ENCODE results near the gene SLC4A1AP.
A peak's percentile ranks its signal among the peaks of the same experiment; 100 is the strongest.

SLC4A1AP gene

GRCh38 chr2:27704342-27704876 is 40.7 kb downstream of the SLC4A1AP start:
- no peak for DNase-seq (ENCODE audit: low spot score)

- DNase-seq (ENCODE audit: low spot score) = no peak
Measured at GRCh38 chr2:27705851-27706622, 42.3 kb downstream of the SLC4A1AP start.

GRCh38 chr2:27707462-27708256 is 44.0 kb downstream of the SLC4A1AP start:
- DNase-seq (ENCODE audit: low spot score) = no peak

GRCh38 chr2:27708257-27708654 is 44.6 kb downstream of the SLC4A1AP start:
- DNase-seq (ENCODE audit: low spot score) = no peak

- DNase-seq (ENCODE audit: low spot score) = no peak
Measured at GRCh38 chr2:27708666-27709065, 45.0 kb downstream of the SLC4A1AP start.

GRCh38 chr2:27709326-27709725 is 45.6 kb downstream of the SLC4A1AP start:
- no peak for DNase-seq (ENCODE audit: low spot score)

GRCh38 chr2:27709960-27710575 is 46.4 kb downstream of the SLC4A1AP start:
- DNase-seq (ENCODE audit: low spot score) = no peak

GRCh38 chr2:27710640-27711430 is 47.1 kb downstream of the SLC4A1AP start:
- no peak for DNase-seq (ENCODE audit: low spot score)

GRCh38 chr2:27711804-27712203 is 48.1 kb downstream of the SLC4A1AP start:
- no peak for DNase-seq (ENCODE audit: low spot score)

- DNase-seq (ENCODE audit: low spot score) = no peak
Measured at GRCh38 chr2:27712522-27712921, 48.8 kb downstream of the SLC4A1AP start.

- no peak for DNase-seq (ENCODE audit: low spot score)
Measured at GRCh38 chr2:27713201-27713600, 49.5 kb downstream of the SLC4A1AP start.

GRCh38 chr2:27714053-27714452 is 50.4 kb downstream of the SLC4A1AP start:
- DNase-seq (ENCODE audit: low spot score) = no peak

- no peak for DNase-seq (ENCODE audit: low spot score)
Measured at GRCh38 chr2:27714851-27715291, 51.2 kb downstream of the SLC4A1AP start.

- DNase-seq (ENCODE audit: low spot score) = peak; percentile 19
Measured at GRCh38 chr2:27715318-27716210, 51.9 kb downstream of the SLC4A1AP start.

- no peak for DNase-seq (ENCODE audit: low spot score)
Measured at GRCh38 chr2:27716301-27717069, 52.8 kb downstream of the SLC4A1AP start.

GRCh38 chr2:27717070-27717795 is 53.5 kb downstream of the SLC4A1AP start:
- no peak for DNase-seq (ENCODE audit: low spot score)

- DNase-seq (ENCODE audit: low spot score) = peak; percentile 41
Measured at GRCh38 chr2:27720004-27720551, 56.4 kb downstream of the SLC4A1AP start.

- no peak for DNase-seq (ENCODE audit: low spot score)
Measured at GRCh38 chr2:27721335-27721734, 57.6 kb downstream of the SLC4A1AP start.

Measured in CD4-positive, alpha-beta T cell treated with Interleukin-2 at 100 ng/mL for 4 hours (primary cell).